Left lung (tissue), 10 donors: ENCODE data around the gene KIAA1549. TPM values are rescaled to one million over a fixed set of nuclear protein-coding genes. Genes with fewer than 3 reads are reported as not detected.

Experiments used
- ATAC-seq: fragments of 200-7000 bp; cut with Tn5 transposase; one replicate; pipeline ENCODE4 v1.9.1; 2020; ENCODE audit warnings: moderate library complexity
- DNase-seq, 4 donors: peaks; one replicate each; pipeline ENCODE4 v3.0.0-alpha.2; 2013 to 2020
- H3K27ac ChIP-seq, 2 donors: fragments of 200-600 bp; sonication (generic) in 1 of 2; one replicate each; pipeline versions ENCODE4 v1.5.0 to v1.8.0; 2020 to 2021
- H3K27me3 ChIP-seq, 2 donors: fragments of 200-600 bp; sonication (generic) in 1 of 2; one replicate each; pipeline versions ENCODE4 v1.5.0 to v1.8.0; 2020 to 2021
- H3K36me3 ChIP-seq, 2 donors: fragments of 200-600 bp; sonication (generic) in 1 of 2; one replicate each; pipeline versions ENCODE4 v1.5.0 to v1.8.0; 2020 to 2021
- H3K4me1 ChIP-seq, 2 donors: fragments of 200-600 bp; one replicate each; pipeline ENCODE4 v1.8.0; 2021
- H3K4me3 ChIP-seq, 2 donors: fragments of 200-600 bp; sonication (generic) in 1 of 2; one replicate each; pipeline versions ENCODE4 v1.5.0 to v1.8.0; 2020 to 2021; ENCODE audit warnings: mild to moderate bottlenecking in 1 of 2
- H3K9me3 ChIP-seq, 2 donors: fragments of 200-600 bp; sonication (generic) in 1 of 2; one replicate each; pipeline versions ENCODE4 v1.5.0 to v1.8.0; 2020 to 2021
- intact Hi-C, 2 donors: fragments of 100-400 bp; cut with DNase I; formaldehyde crosslinking; loops; one replicate each; pipeline versions ENCODE4 v1.11.2 to v1.14.2; 2022
- polyA plus RNA-seq, 6 donors: library from polyadenylated mRNA; unstranded; fragments of 120-200 nt; gene quantifications; one replicate each; pipeline ENCODE4 v1.2.1, GENCODE V29; 2013; ENCODE audit not compliant: insufficient read length in 6 of 6
- total RNA-seq, 2 donors: library from RNA; stranded (reverse); fragmentation: NEBNext Ultra II Directional; extraction: Animal tissue kit (Norgen Biotek cat#: 25700); gene quantifications; one replicate each; pipeline ENCODE4 v1.2.1, GENCODE V29; 2021
- TF ChIP-seq, protein P1 (sequence below), 2 donors: fragments of 200-600 bp; sonication (generic) in 1 of 2; IDR thresholded peaks; one replicate each; pipeline versions ENCODE4 v1.5.0 to v1.8.0; 2021; ENCODE audit warnings: antibody characterized with exemption in 2 of 2
- donor health status: DM: no; HTN: yes; CAD: no.
- donor health status: DM: no; HTN: no; CAD: no.

KIAA1549 gene
- total and polyA plus RNA-seq, 8 donors = 4.1 to 16.9 (median 14.9) TPM

DNA sequence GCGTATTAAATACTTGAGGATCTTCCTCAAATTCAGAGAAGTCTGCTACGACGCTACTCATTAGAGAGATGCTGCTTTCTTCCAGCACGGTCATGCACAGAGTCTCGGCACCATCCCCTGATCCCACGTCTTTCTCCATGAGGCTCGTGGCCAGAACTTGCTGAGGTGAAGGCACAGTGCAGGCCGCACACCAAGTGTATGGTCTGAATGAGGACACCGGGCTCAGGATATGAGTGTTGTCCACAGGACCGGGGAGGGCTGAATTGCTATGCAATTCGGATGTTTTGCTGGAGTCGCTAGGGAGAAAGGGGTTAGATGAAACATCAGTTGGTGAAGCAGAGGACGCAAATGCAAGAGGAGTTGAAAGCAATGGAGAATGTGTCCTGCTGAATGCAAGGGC, 63.0 kb downstream of the KIAA1549 start:
- no peak for ATAC-seq
- no peak for DNase-seq
- no peak overlapping the region for H3K4me3 ChIP-seq
- intact Hi-C loops = no loop called here
- no peaks in the 10 kb centered on the region for H3K9me3 ChIP-seq
- no peaks in the 10 kb centered on the region for H3K27me3 ChIP-seq
- no peaks in the 10 kb centered on the region for H3K4me1 ChIP-seq
- no peak overlapping the region for H3K27ac ChIP-seq
- no peaks in the 10 kb centered on the region for H3K36me3 ChIP-seq
- TF ChIP-seq, protein P1, sequence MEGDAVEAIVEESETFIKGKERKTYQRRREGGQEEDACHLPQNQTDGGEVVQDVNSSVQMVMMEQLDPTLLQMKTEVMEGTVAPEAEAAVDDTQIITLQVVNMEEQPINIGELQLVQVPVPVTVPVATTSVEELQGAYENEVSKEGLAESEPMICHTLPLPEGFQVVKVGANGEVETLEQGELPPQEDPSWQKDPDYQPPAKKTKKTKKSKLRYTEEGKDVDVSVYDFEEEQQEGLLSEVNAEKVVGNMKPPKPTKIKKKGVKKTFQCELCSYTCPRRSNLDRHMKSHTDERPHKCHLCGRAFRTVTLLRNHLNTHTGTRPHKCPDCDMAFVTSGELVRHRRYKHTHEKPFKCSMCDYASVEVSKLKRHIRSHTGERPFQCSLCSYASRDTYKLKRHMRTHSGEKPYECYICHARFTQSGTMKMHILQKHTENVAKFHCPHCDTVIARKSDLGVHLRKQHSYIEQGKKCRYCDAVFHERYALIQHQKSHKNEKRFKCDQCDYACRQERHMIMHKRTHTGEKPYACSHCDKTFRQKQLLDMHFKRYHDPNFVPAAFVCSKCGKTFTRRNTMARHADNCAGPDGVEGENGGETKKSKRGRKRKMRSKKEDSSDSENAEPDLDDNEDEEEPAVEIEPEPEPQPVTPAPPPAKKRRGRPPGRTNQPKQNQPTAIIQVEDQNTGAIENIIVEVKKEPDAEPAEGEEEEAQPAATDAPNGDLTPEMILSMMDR (IDR thresholded peaks at IDR 0.05) = no peak

DNA sequence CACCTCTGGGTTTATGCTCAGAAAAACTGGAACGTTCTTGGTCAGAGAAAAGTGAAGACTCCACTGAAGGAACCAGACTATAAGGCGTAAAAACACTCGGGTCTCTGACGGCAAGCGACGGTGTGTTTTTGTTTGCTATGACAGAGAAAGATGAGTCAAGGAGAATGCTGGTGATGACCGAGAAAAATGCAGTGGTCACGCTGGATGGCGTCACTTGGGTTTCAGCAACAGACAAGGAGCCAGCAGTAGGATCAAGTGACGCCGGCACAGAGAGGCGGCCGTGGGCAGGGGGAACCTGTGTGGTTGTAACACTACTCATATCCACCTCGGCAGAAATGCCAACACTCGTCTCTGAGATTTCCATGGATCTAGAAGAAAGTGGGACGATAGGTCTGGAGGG, 63.4 kb downstream of the KIAA1549 start:
- DNase-seq (no peak), ATAC-seq (no peak)
- H3K27ac ChIP-seq = no peak overlapping the region
- intact Hi-C loops = no loop called here
- H3K27me3 ChIP-seq = no peaks in the 10 kb centered on the region
- H3K4me3 ChIP-seq = no peak overlapping the region
- H3K36me3 ChIP-seq = no peaks in the 10 kb centered on the region
- TF ChIP-seq, protein P1 (IDR thresholded peaks at IDR 0.05) = no peak
- H3K9me3 ChIP-seq = no peaks in the 10 kb centered on the region
- no peaks in the 10 kb centered on the region for H3K4me1 ChIP-seq

DNA sequence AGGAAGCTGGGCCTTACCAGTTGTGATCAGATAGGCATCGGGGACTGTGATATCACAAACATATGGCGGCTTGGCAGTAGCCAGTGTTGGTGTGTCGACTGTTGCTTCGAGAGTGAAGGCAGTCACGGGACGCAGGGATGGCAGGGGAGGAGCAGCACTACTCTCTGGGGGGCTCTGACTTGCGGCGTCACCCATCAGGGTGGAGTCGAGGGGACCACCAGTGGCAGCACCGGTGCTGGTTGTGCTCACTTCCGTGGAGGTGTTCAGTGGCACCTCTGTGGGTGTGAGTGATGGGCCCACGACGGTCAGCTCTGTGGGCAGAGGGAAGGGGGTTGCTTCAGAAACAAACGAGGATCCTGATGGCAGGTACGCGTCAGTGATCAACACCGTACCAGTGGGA, 64.5 kb downstream of the KIAA1549 start:
- TF ChIP-seq, protein P1 (IDR thresholded peaks at IDR 0.05) = no peak
- intact Hi-C loops = no loop called here
- no peak overlapping the region for H3K27ac ChIP-seq
- ATAC-seq (no peak), DNase-seq (peak in 1 of 4 donors; percentile 76)
- H3K4me1 ChIP-seq = no peaks in the 10 kb centered on the region
- no peaks in the 10 kb centered on the region for H3K36me3 ChIP-seq
- no peak overlapping the region for H3K4me3 ChIP-seq
- H3K9me3 ChIP-seq = no peaks in the 10 kb centered on the region
- H3K27me3 ChIP-seq = no peaks in the 10 kb centered on the region

DNA sequence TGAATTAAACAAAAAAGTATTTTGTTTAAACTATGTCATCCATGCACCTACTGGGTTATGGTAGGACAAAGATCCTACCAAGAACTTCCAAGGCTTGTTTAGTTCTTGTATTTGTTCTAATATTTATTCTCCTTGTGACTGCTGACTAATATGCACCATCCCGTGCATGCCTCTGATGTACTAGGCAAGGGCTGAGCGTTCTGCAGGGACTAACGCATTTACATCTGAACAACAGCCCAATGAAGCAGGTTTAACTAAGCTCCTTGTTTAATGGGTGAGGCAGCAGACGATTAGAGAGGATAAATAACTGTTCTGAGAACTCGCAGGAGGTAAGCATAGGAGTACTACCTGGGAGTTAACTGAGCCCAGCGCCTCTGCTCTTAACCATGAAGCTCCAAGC, 64.9 kb downstream of the KIAA1549 start:
- no peaks in the 10 kb centered on the region for H3K4me1 ChIP-seq
- ATAC-seq = no peak
- TF ChIP-seq, protein P1 (IDR thresholded peaks at IDR 0.05) = no peak
- H3K27me3 ChIP-seq = no peaks in the 10 kb centered on the region
- H3K4me3 ChIP-seq = no peak overlapping the region
- H3K27ac ChIP-seq = no peak overlapping the region
- intact Hi-C loops = no loop called here
- DNase-seq = no peak
- H3K36me3 ChIP-seq = no peaks in the 10 kb centered on the region
- H3K9me3 ChIP-seq = no peaks in the 10 kb centered on the region

DNA sequence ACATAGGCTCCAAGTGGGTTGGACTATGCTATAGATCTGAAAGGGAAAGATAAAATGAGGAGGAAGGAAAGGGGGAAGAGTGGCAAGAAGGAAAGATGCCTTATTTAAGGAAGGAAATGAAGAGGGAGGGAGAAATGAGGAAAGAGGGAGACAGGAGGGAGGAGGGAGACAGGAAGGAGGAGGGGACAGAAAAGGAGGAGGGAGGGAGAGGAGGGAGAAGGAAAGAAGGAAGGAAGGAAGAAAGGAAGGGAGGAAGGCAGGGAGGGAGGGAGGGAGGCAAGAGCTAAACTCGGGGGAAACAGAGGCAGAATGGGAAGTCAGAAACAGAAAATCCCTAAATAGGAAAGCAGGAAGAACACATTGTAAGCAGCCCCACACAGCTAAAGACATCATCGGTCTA, 67.4 kb downstream of the KIAA1549 start:
- intact Hi-C loops = no loop called here
- no peak overlapping the region for H3K4me3 ChIP-seq
- H3K27me3 ChIP-seq = no peaks in the 10 kb centered on the region
- H3K9me3 ChIP-seq = no peaks in the 10 kb centered on the region
- H3K36me3 ChIP-seq = no peaks in the 10 kb centered on the region
- TF ChIP-seq, protein P1 (IDR thresholded peaks at IDR 0.05) = no peak
- ATAC-seq = no peak
- no peak for DNase-seq
- no peaks in the 10 kb centered on the region for H3K4me1 ChIP-seq
- no peak overlapping the region for H3K27ac ChIP-seq
